Measurements from ENCODE around the gene OBSCN.

DNA sequence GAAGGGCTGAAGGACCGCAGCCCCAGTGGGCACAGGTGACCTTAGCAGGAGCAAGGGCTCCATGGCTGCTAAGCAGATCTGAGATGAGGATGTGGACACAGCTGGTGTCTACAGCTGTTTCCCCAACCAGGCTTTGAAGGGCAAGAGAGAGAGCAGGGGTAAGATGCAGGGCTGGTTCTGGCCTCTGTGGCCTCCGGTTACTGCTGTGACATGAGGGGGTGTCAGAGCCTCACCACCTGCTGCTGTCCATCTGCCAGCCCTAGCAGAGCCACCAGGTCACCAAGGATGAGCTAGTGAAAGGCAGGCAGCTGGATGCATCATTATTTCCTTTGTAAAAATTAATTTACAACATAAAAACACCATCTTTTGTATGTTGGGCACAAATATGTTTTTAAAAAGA lies 33.4 kb downstream of the OBSCN start:
- TF ChIP-seq CTCF (IDR thresholded peaks at IDR 0.05), result no peak
- no peak for TF ChIP-seq POLR2A (IDR thresholded peaks at IDR 0.05)

Data from heart left ventricle (tissue), 13 donors.